Measurements from ENCODE around the gene CADM1. TPM values are rescaled to one million over a fixed set of nuclear protein-coding genes. Genes with fewer than 3 reads are reported as not detected.

The CADM1 gene
- total RNA-seq, 4 donors from 2014 or later: 17.1 to 49.8 (median 30.7) TPM

DNA sequence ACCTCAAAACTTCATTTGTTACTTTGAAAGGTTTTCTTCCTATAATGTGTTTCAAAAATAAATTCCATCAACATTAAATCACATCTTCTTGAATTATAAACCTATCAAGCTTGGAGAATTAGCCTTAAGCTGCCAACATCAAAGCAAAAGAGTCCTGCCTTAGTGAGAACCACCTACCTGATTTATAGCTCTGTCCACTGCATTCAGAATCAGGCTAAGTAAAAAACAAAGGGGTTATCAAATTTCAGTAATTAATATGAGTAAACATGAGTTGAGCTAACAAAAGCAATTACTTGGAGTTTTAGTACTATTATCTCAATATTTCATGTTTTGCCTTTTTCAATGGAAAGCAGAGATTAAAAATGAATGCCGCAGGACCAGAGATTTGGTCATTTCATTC is 73.9 kb downstream of the CADM1 start:
- TF ChIP-seq, protein P1, sequence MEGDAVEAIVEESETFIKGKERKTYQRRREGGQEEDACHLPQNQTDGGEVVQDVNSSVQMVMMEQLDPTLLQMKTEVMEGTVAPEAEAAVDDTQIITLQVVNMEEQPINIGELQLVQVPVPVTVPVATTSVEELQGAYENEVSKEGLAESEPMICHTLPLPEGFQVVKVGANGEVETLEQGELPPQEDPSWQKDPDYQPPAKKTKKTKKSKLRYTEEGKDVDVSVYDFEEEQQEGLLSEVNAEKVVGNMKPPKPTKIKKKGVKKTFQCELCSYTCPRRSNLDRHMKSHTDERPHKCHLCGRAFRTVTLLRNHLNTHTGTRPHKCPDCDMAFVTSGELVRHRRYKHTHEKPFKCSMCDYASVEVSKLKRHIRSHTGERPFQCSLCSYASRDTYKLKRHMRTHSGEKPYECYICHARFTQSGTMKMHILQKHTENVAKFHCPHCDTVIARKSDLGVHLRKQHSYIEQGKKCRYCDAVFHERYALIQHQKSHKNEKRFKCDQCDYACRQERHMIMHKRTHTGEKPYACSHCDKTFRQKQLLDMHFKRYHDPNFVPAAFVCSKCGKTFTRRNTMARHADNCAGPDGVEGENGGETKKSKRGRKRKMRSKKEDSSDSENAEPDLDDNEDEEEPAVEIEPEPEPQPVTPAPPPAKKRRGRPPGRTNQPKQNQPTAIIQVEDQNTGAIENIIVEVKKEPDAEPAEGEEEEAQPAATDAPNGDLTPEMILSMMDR (IDR thresholded peaks at IDR 0.05): no peak
- TF ChIP-seq POLR2A (IDR thresholded peaks at IDR 0.05) (no peak), EP300 (IDR thresholded peaks at IDR 0.05) (no peak)
- no peak overlapping the region for H3K4me3 ChIP-seq
- no peak for DNase-seq (ENCODE audit: low spot score in 2 of 2)
- 94 to 100% methylated on average over 1 of the region's 1 CpG for WGBS, 2 donors
- H3K4me1 ChIP-seq: no peaks in the 10 kb centered on the region
- H3K36me3 ChIP-seq: no peaks in the 10 kb centered on the region
- H3K27me3 ChIP-seq: no peaks in the 10 kb centered on the region
- no peak overlapping the region for H3K27ac ChIP-seq
- no peaks in the 10 kb centered on the region for H3K9me3 ChIP-seq

DNA sequence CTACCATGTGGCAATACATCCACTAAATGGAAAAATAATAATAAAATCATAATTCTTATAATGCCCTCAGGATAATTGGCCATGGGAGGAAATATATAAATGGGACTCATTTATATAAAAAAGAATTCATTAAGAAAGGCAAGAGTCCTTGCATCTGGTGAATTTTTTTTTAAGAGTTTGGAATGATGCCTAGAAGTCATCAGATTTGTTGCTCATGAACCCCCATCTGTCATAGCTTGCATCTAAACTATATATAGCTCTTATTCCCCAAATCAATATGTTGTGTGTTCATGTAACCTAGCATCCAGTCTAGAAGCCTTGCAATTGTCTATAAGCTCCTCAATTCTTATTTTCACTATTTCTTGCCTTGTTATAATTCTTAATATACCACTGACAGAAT is 75.9 kb downstream of the CADM1 start:
- Histone ChIP-seq H3K4me3 (no peak overlapping the region), H3K27me3 (no peaks in the 10 kb centered on the region), H3K4me1 (no peaks in the 10 kb centered on the region), H3K36me3 (no peaks in the 10 kb centered on the region), H3K27ac (no peak overlapping the region), H3K9me3 (no peaks in the 10 kb centered on the region)
- no peak for DNase-seq (ENCODE audit: low spot score in 2 of 2)
- TF ChIP-seq EP300 (IDR thresholded peaks at IDR 0.05) (no peak), POLR2A (IDR thresholded peaks at IDR 0.05) (no peak)
- TF ChIP-seq, protein P1 (IDR thresholded peaks at IDR 0.05): no peak

DNA sequence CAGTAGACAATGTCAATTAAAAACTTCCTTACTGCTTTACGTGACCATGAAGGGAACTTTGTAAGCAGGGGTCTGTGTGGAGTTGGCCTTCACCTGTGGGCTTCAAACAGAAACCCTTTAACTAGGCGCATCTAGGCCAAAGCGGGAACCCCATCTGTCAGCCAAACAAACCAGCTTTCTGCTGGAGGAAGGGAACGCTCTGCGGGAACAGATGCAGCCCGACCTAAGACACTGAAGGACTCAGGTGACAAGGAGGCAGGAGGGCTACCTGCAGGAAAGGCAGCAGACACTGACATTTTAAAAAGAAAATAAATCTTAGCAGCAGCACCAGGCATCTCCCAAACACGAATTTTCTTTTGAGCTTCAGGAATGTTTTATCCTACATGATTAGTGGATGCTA is 78.4 kb downstream of the CADM1 start:
- no peaks in the 10 kb centered on the region for H3K27me3 ChIP-seq
- TF ChIP-seq, protein P1 (IDR thresholded peaks at IDR 0.05): no peak
- no peak for TF ChIP-seq EP300 (IDR thresholded peaks at IDR 0.05)
- no peak for TF ChIP-seq POLR2A (IDR thresholded peaks at IDR 0.05)
- no peak for DNase-seq (ENCODE audit: low spot score in 2 of 2)
- WGBS, 2 donors: 84 to 86% methylated on average over 7 of the region's 7 CpGs
- no peaks in the 10 kb centered on the region for H3K36me3 ChIP-seq
- no peak overlapping the region for H3K4me3 ChIP-seq
- H3K4me1 ChIP-seq: no peaks in the 10 kb centered on the region
- no peaks in the 10 kb centered on the region for H3K9me3 ChIP-seq
- no peak overlapping the region for H3K27ac ChIP-seq

DNA sequence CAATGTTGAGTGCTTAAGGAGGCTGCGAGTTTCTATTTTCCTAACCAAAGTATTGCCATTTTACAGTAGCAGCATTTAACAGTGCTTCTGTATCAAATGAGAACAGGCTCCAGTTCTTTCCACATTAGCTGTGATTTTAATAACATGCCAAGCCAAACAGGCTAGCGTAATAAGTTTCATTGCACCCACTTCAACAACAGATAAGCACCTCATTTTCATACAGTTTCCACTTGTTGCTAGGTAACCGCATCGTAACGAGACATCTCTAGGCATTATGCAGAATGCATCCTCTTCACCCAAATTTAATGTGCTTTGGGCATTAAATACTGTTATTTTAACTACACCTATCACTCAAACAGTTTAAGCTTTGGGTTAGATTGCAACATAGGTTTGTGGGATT is 79.0 kb downstream of the CADM1 start:
- Histone ChIP-seq H3K4me3 (no peak overlapping the region), H3K4me1 (no peaks in the 10 kb centered on the region), H3K36me3 (no peaks in the 10 kb centered on the region), H3K27me3 (no peaks in the 10 kb centered on the region), H3K9me3 (no peaks in the 10 kb centered on the region), H3K27ac (no peak overlapping the region)
- DNase-seq (ENCODE audit: low spot score in 2 of 2): no peak
- TF ChIP-seq EP300 (IDR thresholded peaks at IDR 0.05): no peak
- TF ChIP-seq, protein P1 (IDR thresholded peaks at IDR 0.05): no peak
- TF ChIP-seq POLR2A (IDR thresholded peaks at IDR 0.05): no peak
- WGBS, 2 donors: 86 to 90% methylated on average over 5 of the region's 5 CpGs

DNA sequence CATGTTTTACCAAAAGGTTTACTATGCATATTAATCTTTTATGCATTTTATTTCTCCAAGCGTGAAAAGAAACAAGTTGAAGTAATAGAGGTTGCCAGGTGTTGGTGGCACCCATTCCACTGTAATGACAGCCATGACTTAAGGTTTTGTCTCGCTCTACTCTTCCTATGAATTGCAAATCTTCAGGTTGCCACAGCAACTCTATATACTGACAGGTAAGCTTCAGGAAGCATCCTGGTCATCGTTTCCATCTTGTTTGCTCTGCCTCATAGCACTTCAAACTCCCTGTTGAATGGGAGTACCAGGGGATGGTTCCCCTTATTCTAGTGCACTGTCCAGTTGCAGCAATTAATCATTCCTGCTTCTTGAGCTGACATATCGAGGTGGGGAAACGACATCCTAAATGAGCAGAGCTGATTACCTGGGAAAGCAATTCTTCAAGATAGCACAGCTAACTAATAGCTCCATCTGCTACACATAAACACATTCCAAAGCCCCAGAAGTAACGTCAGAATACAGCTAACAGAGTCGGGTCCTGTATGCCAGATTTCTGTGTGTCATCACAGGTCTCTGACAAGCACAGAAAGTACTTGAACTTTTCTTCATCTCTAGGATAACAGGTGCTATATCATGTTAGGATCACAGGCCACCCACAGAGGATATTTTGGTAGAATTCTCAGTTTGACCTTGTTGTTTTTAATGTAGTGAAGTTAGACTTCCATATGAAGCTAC is 80.3 kb downstream of the CADM1 start:
- TF ChIP-seq, protein P1 (IDR thresholded peaks at IDR 0.05): no peak
- TF ChIP-seq POLR2A (IDR thresholded peaks at IDR 0.05) (no peak), EP300 (IDR thresholded peaks at IDR 0.05) (no peak)
- H3K27me3 ChIP-seq: no peaks in the 10 kb centered on the region
- H3K4me1 ChIP-seq: no peaks in the 10 kb centered on the region
- H3K27ac ChIP-seq: no peak overlapping the region
- WGBS, 2 donors: 56 to 72% methylated on average over 7 of the region's 7 CpGs
- H3K36me3 ChIP-seq: no peaks in the 10 kb centered on the region
- DNase-seq (ENCODE audit: low spot score in 2 of 2): no peak
- no peaks in the 10 kb centered on the region for H3K9me3 ChIP-seq
- no peak overlapping the region for H3K4me3 ChIP-seq
